GM18517 (cell line): Measurements from ENCODE around the gene KAT6B.
"Not testable (repeated sequence)": the region's sequence is repeated elsewhere in the genome, so short reads cannot be mapped to it uniquely, and the experiment has no call there.

Source experiments
- ATAC-seq: cut with Tn5 transposase; IDR thresholded peaks from one replicate; pipeline ENCODE4 v1.9.1; 2021; ENCODE audit warnings: mild to moderate bottlenecking, moderate library complexity; ENCODE audit not compliant: unreplicated experiment

KAT6B gene

DNA sequence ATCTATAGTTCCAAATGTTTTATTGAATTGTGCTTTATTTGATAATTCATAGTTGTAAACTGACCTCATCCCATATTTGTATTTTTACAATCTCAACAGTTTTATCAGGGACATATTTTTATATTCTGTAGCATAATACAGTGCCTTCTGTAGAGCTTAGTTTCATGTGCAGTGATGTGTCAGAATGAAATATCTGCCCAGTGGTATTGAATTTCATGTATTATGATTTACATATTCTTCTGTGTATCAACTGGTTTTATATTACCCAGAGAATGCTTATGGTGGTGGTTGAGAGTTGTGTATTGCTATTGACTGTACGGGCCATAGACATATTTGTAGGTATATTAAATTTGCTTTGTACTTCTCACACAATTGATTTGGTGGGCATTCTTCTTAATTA, 89.9 kb downstream of the KAT6B start:
- ATAC-seq: no peak

DNA sequence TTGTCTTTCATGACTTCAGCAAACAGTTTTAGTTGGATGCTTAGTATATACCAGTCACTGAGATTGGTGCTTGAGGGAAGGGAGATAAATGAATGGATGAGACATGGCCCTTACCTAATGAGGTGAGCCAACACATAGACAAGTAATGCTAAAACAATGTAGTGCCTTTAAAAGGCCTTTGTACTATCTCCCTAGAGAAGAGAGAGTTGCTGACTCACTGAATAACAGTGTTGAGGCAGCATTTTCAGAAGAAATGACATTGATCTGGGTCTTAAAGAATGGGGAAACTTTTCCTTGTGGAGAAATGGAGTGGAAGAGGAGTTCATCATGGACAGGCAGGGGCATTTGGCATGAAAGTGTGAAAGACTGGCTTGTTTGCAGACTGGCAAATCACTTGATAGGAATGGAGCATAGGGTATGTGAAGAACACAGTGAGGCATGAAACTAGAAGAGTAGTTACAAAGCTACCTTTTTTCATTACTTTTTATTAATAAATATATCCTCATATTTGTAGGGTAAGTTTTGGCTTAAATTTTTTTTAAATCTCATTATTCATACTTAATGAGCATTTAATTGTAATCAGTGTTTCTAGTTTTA, 91.2 kb downstream of the KAT6B start:
- ATAC-seq: no peak

DNA sequence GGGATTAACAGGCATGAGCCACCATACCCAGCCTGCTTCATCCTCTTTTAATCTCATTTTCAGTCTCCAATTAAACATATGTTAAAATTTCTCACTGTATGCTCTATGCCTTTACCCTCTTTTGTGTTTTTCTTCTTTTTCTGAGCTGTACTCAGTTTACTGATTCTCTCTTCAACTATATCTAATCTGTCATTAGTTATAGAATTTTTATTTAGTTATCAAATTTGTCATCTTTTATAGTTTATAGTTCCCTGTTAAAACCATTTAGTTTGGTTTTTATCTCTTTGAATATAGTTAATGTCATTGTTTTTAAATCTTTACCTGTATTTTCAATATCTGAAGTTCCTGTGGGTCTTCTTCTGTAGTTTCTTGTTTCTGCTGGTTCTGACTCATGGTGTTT, 93.3 kb downstream of the KAT6B start:
- no peak for ATAC-seq

DNA sequence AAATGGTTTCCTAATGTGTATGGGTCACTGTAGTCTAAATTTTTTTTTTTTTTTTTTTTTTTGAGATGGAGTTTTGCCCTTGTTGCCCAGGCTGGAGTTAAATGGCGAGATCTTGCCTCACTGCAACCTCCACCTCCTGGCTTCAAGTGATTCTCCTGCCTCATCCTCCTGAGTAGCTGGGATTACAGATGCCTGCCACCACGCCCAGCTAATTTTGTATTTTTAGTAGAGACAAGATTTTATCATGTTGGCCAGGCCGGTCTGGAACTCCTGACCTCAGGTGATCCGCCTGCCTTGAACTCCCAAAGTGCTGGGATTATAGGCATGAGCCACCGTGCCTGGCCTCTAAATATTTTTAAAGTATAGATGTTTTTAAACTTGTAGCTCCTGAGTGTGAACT, 94.7 kb downstream of the KAT6B start:
- not testable (repeated sequence) for ATAC-seq

DNA sequence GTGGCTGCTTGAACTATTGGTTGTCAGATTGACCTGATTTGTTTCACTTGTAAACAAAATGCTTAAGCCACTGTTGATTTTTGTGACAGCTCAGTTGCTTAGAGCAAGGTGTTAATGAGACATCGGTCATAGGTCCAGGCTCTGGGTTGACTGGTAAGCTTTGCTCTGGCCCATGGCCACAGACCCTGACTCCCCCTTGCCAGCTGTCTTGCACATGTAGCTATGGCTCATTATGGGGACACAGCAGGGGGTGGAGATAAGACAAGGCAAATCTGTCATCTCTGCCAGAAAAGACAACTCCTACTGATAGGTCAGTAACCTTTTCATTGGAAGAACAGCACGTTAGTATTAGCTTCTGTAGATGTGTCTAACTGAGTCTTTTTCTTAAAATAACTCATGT, 95.3 kb downstream of the KAT6B start:
- ATAC-seq: no peak

DNA sequence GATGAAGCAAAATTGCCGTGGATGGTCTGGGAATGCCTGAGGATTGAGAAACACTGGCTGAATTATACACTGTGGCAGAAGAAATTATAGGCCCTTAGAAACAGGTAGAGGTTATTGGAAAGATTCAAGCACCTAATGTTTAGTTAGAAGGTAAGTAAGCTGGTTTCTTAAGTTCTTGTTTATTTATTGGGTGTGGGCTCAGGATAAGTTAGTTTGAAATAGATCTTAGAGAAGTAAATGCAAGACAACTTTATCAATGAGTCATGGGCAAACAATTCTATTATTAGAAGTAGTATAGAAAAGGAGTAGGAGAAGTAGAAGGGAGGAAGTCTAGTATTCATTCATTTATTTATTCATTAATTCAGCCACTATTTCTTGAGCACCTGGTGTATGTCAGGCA, 96.5 kb downstream of the KAT6B start:
- ATAC-seq: no peak

DNA sequence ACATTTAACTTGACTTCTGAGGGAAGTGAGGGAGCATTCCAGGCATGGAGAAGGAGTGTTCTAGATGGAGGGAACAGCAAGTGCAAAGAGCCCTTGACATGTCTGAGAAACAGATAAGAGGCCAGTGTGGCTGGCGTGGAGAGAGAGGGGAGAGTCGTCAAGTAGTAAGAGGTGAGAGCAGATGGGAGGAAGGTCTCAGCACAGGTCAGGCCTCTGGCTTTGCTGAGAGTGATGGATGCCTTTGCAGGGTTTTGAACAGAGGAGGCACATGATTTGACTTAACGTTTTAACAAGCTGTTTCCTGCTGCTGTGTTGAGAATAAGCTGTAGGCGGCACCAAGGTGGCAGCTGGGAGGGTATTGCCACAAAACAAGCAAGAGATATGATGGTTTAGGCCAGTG, 97.2 kb downstream of the KAT6B start:
- no peak for ATAC-seq

DNA sequence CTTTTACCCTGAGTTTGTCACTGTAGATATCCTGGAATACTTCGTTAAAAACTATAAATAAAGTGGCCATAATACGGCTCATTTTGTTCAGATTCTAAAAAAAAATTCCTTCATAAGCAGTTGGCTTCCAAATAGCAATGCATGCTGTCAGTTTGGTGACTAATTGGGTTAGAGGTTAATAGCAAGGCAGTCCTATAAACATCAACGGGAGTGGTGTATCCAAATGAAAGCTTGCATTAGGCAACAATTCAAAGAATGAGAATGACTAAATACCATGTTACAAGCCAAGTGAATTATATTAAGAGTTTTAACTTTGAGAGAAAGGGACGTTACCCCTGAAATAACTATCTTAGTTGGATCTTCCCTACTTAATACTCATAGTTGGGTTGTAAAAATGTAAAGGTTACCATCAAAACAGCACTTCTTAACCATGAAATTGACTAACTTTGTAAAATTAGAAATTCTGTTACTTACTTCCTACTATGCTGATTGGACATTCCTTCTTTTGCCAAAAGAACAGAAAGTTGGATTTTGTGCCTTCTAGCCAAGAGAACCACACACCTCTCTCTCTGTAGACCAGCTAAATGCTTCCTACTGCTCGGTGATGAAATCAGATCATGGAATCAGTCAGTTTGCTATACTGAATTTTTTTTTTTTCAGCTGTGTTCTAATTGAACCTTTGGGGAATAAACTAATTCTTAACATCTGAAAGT, 98.0 kb downstream of the KAT6B start:
- no peak for ATAC-seq

DNA sequence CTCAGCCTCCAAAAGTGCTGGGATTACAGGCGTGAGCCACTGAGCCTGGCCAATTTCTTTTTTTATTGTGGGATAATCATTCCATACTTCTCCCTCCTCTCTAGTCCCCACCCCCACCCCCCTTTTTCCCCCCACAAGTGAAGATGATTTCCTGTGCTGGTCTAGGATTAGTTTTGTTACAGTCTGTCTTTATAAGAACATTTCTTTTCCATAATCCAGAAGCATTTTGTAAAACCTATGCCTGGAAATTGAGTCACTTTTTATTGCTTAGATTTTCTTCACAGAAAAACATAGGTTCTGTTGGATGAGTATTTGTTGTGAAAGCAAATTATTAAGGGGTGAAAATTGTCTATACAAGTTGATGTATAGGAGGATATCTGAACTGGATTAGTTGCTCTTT, 98.9 kb downstream of the KAT6B start:
- no peak for ATAC-seq

DNA sequence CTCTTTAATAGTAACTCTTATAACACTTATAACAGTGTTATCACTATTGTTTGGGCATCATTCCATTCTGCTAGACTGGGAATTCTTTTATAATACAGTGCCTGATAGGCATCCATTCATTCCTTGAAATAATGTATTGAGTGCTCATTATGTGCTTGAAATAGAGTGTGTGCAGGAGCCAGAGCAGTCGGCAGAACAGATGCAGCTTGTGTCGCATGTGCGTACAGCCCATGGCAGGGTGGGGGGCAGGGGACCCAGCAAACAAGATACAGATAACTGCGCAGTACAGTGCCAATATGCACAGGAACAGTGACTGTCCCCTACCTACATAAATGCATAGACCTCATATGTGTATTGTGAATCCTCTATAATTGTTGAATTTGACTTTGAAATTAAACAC, 99.3 kb downstream of the KAT6B start:
- ATAC-seq: no peak

DNA sequence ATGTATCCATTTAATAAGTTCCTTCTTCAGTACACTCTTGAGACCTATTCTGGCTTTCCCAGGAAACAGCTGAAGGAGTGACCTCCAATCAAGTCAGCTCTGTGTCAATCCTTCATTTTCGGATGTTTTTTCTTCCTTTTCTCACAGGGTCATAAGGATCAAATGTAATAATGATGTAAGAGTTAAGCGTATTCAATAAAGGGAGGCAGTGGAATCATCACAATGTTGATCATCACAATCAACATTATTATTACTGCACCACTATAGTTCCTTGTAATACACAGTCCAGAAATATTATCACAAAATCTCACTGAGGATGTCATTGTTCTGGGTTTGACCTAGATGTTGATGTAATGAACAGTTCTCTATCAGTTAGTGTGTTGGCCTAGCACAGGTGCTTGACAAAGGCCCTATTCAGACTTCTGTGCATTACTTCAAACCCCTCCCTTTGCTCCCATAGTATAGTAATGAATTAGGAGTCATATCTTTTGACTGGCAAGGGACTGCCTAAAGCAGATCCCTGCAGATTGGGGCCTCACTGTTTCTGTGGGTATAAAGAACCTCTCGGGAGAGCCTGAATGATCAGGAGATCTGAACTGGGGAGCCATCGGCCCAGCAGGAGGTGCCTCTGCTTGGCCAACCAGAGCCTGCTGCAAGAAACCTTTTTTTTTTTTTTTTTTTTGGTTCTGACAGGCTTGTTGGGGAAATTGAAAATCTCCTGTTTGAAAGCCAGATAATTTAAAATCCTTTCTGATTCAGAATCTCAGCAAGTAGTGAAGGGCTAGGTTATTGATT, 100.6 kb downstream of the KAT6B start:
- ATAC-seq: no peak

DNA sequence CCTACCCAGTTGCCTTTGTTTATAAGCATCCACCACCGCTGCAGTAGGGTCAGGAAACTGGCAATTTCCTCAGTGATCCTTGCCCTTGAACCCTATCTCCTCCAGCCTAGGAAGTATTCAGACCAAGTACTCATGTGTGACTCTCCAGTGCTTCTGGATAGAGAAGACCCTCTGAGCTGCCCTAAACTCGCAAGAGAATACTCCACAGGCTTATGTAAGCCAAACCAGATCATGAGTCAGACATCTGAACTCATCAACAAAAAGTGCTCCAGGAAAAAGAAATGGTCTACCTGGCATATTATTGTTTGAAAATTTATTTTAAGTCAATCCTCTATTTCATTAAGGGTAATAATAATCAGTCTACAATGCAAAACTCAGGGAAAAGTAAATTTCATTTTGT, 101.3 kb downstream of the KAT6B start:
- no peak for ATAC-seq

DNA sequence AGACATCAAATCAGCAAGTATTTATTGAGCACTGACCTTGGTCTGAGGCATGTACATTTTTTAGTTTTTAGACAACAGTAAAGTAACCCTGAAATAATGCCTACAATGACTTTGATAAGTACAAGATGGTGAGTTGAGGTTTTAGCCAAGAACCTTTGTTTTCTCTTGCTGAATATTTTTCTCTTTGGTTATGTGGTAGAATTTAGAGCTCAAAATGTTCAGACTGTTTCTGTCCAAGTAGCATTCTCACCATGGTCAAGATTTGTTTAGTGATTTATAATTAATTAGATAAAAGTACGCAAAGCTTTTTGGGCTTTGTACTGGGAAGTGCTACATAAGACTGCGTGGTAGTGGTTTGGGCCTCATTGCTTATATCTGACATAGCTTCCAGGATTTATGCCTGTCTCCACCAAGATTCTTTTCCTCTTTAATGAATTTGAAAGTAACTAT, 102.4 kb downstream of the KAT6B start:
- ATAC-seq: no peak

DNA sequence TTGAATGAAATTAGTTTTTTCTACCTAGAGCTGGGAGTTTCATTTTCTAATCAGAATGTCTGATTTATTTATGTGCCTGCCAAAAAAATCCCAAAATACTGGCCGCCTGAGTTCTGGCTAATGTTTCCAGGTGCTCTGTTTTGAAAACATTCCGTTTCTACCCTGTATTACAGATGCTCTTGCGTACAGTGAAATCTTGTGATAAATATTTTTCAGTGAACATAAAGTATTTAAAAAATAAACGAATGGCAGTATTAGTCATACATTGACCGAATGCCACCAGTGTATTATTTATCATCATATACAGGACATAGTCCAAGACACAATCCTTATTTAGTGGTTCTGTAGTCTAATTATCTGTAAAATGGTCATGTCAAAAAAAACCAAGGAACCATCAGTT, 102.8 kb downstream of the KAT6B start:
- ATAC-seq: no peak

DNA sequence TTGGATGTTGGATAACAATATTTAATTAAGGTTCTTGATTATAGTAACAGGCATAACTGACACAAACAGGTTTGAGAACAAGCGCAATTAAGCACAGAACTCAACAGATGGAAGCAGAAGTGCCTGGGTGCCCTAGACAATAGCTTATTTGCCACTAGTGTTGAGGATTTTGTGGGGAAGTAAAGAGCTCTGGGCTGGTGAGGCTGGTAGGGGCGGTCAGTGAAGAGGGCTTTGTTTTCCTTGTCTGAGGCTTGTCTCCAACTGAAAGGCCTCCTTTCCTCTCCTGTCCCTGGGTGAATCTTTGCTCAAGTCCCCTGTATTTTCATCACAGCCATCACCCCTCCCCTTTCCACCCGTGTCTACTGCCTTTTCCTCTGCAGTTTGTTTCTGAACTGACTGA, 104.6 kb downstream of the KAT6B start:
- no peak for ATAC-seq

DNA sequence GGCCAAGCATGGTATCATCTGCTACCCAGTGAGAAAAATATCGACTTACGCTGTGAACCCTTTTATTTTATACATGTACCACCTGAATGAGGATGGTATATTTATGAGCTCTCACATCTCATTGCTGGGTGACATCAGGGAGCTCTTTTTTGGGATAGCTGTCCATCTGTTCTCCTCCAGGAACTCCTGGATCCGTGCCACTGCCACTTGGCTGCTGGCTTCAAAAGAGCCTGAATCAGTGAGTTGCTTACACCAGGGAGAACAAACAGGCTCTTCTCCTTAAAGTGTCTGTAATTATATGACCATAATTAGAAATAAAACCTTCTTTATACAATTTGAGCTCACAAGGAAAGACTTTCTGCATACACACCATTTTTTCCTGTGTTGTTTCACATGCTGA, 106.2 kb downstream of the KAT6B start:
- ATAC-seq: no peak

DNA sequence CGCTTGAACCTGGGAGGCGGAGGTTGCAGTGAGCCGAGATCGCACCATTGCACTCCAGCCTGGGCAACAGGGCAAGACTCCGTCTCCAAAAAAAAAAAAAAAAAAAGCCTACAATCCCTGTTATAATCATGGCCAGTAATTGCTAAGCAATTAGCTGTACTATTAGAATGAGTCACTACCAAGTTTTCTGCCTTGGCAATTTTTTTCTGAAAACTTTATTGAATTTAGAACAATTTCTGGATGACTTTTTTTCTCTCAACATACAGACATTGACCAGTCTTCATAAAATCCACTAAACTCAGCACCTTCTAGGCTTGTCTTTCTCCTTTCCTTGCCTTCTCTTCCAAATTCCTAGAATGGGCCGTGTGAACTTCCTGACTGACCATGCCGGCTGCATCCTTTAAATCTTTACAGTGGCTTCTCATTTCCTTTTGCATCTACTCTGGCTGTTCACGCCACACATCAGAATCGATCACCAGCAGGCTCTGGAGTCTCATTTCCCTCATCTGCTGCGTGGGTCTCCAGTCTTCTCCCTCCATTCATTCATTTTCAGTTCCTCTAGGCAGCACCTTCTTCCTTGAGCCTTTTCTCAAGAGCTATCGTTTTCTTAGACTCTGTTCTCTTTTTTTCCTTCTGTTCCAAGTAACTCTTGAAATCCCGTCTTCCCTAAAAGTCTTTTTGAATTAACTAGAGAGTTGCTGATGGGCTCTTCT, 107.9 kb downstream of the KAT6B start:
- ATAC-seq: no peak

DNA sequence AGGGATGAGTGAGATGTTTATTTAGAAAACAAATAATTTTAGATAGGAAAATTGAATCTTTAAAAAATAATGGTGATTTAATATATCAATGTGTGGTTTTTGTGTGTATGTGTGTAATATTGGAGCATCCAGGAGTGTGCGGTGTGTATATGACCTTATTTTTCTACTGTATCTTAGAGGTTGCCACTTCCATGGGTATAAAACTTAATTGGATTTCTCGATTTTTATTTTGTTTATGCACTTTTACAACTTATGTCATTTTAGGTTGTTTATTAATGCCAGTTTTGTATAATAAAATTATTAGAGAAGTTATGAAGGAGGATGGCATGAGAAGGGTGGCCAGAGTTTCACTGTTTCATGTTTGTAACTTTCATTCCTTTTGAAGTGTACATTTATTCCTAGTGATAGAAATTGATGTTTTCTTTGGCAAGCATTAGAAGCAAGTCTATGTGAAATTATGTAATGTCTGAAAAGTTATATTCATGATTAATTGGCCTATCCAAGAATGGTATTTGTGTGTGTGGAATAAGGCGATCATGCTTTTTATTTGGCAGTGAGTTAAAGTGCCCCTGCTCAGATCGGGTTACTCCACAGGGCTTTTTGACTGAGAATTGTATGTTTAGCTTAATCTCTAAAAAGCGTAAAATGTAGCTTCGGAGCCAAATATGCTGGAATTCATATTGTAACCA, 110.3 kb downstream of the KAT6B start:
- ATAC-seq: no peak

DNA sequence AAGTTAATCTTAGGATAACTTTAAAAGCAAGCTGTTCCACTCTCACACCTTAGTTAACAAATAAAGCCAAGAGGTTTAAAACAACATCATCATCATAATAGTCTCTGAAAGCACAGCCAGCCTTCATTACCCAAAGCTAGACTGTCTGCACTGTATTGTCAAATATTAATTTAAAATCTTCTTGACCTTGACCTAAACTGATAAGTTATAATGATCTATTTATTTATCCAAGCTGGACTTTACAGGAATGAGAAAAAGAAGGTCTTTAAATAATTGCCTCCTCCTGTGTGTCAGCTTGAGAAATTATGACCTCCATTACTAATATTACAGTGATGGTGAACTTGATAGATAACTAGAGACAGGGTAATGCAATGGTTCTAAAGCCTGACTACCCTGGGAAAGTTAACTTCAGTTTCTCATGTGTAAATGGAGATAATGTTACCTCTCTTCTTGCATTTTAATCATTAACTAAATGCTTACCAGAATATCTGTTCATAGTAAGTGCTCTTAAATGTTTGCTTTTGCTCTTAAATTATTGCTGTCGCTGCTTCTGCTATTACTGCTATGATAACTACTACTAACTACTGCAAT, 111.0 kb downstream of the KAT6B start:
- no peak for ATAC-seq

DNA sequence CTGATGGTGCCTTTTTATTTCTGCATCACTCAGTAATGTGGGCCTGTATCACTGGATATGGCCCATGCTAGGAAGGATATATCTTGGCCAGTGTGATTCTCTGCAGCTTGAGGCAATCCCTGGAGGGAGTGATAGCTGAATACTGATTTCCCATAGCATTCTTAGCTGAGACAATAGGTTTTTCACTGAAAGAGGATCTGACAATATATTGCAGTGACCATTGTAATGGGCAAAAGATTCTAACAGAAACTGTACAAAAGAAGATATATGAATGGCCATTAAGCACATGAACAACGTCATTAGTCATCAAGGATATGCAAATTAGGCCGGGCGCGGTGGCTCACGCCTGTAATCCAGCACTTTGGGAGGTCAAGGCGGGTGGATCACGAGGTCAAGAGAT, 117.8 kb downstream of the KAT6B start:
- no peak for ATAC-seq
